Thyroid gland (tissue), 4 donors: Measurements from ENCODE around the gene CCDC192. TPM values are rescaled to one million over a fixed set of nuclear protein-coding genes. Genes with fewer than 3 reads are reported as not detected.

Source experiments
- DNase-seq, 2 donors: peaks; one replicate each; pipeline ENCODE4 v3.0.0-alpha.2; 2019
- H3K27ac ChIP-seq, 3 donors: fragments of 200-600 bp; sonication (generic); 1 replicate in 2 of 3; 2 replicates in 1 of 3; pipeline ENCODE4 v1.5.1; 2016 to 2019; ENCODE audit warnings: mild to moderate bottlenecking in 1 of 3, moderate library complexity in 1 of 3
- H3K27me3 ChIP-seq: fragments of 200-600 bp; sonication (generic); one replicate; pipeline ENCODE4 v1.5.1; 2019
- H3K36me3 ChIP-seq, 2 donors: fragments of 200-600 bp; sonication (generic); one replicate each; pipeline ENCODE4 v1.5.1; 2016 to 2019
- H3K4me1 ChIP-seq, 2 donors: fragments of 200-600 bp; sonication (generic); one replicate each; pipeline ENCODE4 v1.5.1; 2017 to 2019
- H3K4me3 ChIP-seq, 3 donors: fragments of 200-600 bp; sonication (generic); replicated peaks in 1 of 3; 1 replicate in 2 of 3; 2 replicates in 1 of 3; pipeline ENCODE4 v1.5.1; 2016; ENCODE audit warnings: mild to moderate bottlenecking in 1 of 3
- H3K9me3 ChIP-seq: fragments of 200-600 bp; sonication (generic); one replicate; pipeline ENCODE4 v1.5.1; 2017
- CTCF ChIP-seq, 6 experiments: fragments of 200-600 bp in 3 of 6; fragments of 450-650 bp in 3 of 6; sonication (generic) in 3 of 6; IDR thresholded peaks; one replicate each; pipeline ENCODE4 v1.5.1; 2016 to 2019; ENCODE audit warnings: antibody characterized with exemption in 6 of 6, mild to moderate bottlenecking in 2 of 6, inconsistent platforms in 1 of 6, moderate library complexity in 1 of 6
- POLR2A ChIP-seq, 2 donors: fragments of 450-650 bp; IDR thresholded peaks; one replicate each; pipeline ENCODE4 v1.6.1; 2017; ENCODE audit warnings: antibody characterized with exemption in 2 of 2, mild to moderate bottlenecking in 2 of 2, moderate library complexity in 1 of 2
- WGBS, 2 donors: methylation state at CpG; one replicate each; pipeline ENCODE4 v1.1.5; 2017; 5-methylcytosine and 5-hydroxymethylcytosine counted together
- intact Hi-C: fragments of 100-400 bp; cut with DNase I; formaldehyde crosslinking; loops from one replicate; pipeline ENCODE4 v1.15.1; 2023
- total RNA-seq, 4 donors: library from RNA; depleted of rRNA; stranded (reverse); fragments of >200 nt; gene quantifications; one replicate each; pipeline ENCODE4 v1.2.3, GENCODE V29; 2016

CCDC192 gene
- total RNA-seq, 4 donors from 2014 or later = 1.3 TPM; not detected in 3

GRCh38 chr5:127962491-127962890 is 259.3 kb downstream of the CCDC192 start:
- no peak for DNase-seq
- Histone ChIP-seq H3K36me3 (no peaks in the 10 kb centered on the region), H3K27me3 (no peaks in the 10 kb centered on the region), H3K4me3 (no peak overlapping the region), H3K27ac (no peak overlapping the region), H3K4me1 (peaks cover 0 to 10% of the 10 kb centered on the region in 2 donors), H3K9me3 (no peaks in the 10 kb centered on the region)
- no peak for TF ChIP-seq CTCF (IDR thresholded peaks at IDR 0.05)
- no peak for TF ChIP-seq POLR2A (IDR thresholded peaks at IDR 0.05)
- intact Hi-C loops = no loop called here
- WGBS, 2 donors = 90 to 100% methylated on average over 1 of the region's 1 CpG

GRCh38 chr5:127963233-127963632 is 260.0 kb downstream of the CCDC192 start:
- WGBS, 2 donors = 78 to 82% methylated on average over 1 of the region's 1 CpG
- Histone ChIP-seq H3K4me3 (no peak overlapping the region), H3K27me3 (no peaks in the 10 kb centered on the region), H3K4me1 (peaks cover 0 to 10% of the 10 kb centered on the region in 2 donors), H3K9me3 (no peaks in the 10 kb centered on the region), H3K27ac (no peak overlapping the region), H3K36me3 (no peaks in the 10 kb centered on the region)
- intact Hi-C loops = no loop called here
- DNase-seq = no peak
- TF ChIP-seq POLR2A (IDR thresholded peaks at IDR 0.05) = no peak
- no peak for TF ChIP-seq CTCF (IDR thresholded peaks at IDR 0.05)

GRCh38 chr5:127963931-127964330 is 260.7 kb downstream of the CCDC192 start:
- H3K27ac ChIP-seq = no peak overlapping the region
- H3K4me1 ChIP-seq = peaks cover 0 to 8% of the 10 kb centered on the region in 2 donors
- H3K4me3 ChIP-seq = no peak overlapping the region
- H3K9me3 ChIP-seq = no peaks in the 10 kb centered on the region
- 81 to 93% methylated on average over 3 of the region's 3 CpGs for WGBS, 2 donors
- DNase-seq = no peak
- no peaks in the 10 kb centered on the region for H3K27me3 ChIP-seq
- intact Hi-C loops = no loop called here
- no peak for TF ChIP-seq POLR2A (IDR thresholded peaks at IDR 0.05)
- TF ChIP-seq CTCF (IDR thresholded peaks at IDR 0.05) = no peak
- no peaks in the 10 kb centered on the region for H3K36me3 ChIP-seq

- Histone ChIP-seq H3K36me3 (no peaks in the 10 kb centered on the region), H3K27me3 (no peaks in the 10 kb centered on the region), H3K27ac (no peak overlapping the region), H3K4me1 (no peaks in the 10 kb centered on the region), H3K9me3 (no peaks in the 10 kb centered on the region), H3K4me3 (no peak overlapping the region)
- 95 to 96% methylated on average over 3 of the region's 3 CpGs for WGBS, 2 donors
- no peak for DNase-seq
- TF ChIP-seq POLR2A (IDR thresholded peaks at IDR 0.05) = no peak
- no peak for TF ChIP-seq CTCF (IDR thresholded peaks at IDR 0.05)
- intact Hi-C loops = no loop called here
Observed at GRCh38 chr5:127967323-127967982, 264.3 kb downstream of the CCDC192 start.

GRCh38 chr5:127967983-127968592 is 264.9 kb downstream of the CCDC192 start:
- no peaks in the 10 kb centered on the region for H3K36me3 ChIP-seq
- H3K27me3 ChIP-seq = no peaks in the 10 kb centered on the region
- TF ChIP-seq POLR2A (IDR thresholded peaks at IDR 0.05) = no peak
- TF ChIP-seq CTCF (IDR thresholded peaks at IDR 0.05) = no peak
- H3K9me3 ChIP-seq = no peaks in the 10 kb centered on the region
- WGBS, 2 donors = 95 to 100% methylated on average over 1 of the region's 1 CpG
- no peak overlapping the region for H3K4me3 ChIP-seq
- no peak for DNase-seq
- H3K4me1 ChIP-seq = no peaks in the 10 kb centered on the region
- intact Hi-C loops = no loop called here
- H3K27ac ChIP-seq = no peak overlapping the region
